ENCODE data around the gene LRGUK.

Gene LRGUK

DNA sequence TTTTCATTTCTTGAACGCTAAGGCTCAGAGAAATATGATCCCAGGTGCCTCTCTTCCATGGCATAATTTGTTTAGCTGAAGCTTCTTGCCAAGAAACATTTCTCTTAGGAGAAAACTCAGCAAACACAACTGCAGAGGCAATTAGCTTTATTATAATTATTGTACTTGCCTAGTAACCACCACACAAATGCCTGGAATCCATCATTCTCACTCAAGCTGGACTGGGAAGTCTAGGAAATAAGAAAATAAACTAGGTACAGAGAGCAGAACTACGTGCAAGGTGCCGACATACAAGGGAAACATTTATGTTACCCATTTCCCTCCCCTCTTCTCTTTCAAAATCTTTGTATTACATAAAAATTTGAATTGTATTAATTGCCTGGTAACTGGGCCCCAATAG lies 174.5 kb downstream of the LRGUK start:
- no peak for DNase-seq (ENCODE audit: low read depth)

DNA sequence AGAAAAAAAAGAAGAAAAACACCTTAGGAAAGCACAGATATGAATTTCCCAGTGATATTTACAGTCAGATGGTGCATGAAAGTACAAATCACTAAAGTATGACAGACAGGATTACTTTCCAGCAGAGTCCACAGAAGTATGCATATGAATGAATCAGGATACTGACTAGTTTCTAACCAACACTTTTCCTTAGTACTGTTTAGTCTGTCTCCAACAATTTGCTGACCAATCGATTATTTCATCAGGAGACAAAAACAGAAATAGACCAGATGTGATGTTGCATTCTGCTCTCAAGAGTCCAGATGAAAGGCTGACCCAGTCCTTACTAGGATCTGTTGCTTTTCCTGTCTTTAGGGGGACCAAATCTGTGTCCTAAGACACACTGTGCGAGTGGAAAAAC lies 175.0 kb downstream of the LRGUK start:
- DNase-seq (ENCODE audit: low read depth), result no peak

DNA sequence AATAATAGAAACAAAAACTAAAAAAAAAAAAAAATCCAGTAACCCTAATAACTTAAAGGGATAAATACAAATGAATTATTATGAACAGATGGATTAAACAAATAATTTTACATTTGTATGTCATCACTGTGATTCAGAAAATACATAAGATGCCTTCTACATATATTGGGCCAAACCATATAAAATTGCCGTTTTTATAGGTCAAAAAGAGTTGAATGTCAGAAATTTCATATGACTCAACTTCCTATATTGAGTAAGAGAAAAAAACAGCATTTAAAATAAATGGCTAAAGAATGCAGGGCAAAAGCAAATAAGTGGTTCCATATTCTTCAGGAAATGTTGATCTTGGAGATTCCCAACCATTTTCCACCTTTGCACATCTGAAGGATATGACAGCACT lies 180.2 kb downstream of the LRGUK start:
- DNase-seq (ENCODE audit: low read depth), result no peak

DNA sequence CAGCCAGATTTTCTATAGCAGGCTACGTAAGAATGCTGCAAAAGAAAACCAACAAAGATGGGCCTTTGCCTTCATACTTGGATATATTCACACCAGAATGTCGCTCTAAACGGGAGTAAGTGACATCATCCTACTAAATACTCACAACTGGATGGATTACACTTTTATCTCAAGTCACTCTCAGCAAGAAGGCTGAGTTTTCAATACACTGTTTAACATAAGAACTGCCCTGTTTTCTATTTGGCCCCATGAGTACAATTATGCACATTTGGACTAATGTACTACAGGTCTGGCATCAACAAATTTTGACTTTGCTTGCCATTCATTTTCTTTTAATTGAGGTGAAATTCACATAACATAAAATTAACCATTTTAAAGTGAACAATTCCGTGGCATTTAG lies 181.4 kb downstream of the LRGUK start:
- DNase-seq (ENCODE audit: low read depth), result no peak

DNA sequence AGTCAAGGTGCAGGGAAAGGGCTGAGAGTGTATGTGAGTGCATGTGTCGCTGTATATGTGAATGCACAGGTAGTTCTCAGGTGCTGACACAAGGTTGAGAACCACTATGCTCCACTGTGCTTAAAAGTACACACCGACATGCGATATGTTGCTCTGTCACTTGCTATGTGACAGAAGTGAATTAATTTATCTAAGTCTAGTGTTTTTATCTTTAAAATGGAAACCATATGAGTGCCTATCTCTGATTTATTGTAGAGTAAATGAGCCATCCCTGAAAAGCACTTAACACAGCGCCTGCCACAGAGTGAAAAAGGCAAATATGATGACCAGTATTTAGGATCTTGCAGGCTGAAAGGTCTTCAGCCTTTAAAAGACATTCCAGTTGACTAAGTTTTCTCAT lies 184.7 kb downstream of the LRGUK start:
- DNase-seq (ENCODE audit: low read depth), result no peak

DNA sequence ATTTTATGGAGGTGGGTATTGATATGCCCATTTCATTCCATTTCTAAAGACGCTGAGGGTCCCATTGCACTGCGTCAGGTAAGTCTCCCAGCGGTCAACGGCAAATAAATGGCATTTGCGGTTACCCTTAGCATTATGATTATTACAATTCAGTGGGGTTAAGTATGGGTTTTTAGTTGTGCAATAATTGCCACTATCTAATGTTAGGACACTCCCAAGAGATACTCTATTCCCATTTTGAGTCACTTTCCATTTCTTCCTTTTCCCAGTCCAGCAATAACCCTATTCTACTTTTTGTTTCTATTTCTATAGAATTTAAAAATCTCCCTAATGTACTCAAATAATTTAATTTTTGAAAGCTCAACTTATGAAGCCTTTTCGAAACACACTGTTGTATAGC lies 185.6 kb downstream of the LRGUK start:
- DNase-seq (ENCODE audit: low read depth), result no peak

DNA sequence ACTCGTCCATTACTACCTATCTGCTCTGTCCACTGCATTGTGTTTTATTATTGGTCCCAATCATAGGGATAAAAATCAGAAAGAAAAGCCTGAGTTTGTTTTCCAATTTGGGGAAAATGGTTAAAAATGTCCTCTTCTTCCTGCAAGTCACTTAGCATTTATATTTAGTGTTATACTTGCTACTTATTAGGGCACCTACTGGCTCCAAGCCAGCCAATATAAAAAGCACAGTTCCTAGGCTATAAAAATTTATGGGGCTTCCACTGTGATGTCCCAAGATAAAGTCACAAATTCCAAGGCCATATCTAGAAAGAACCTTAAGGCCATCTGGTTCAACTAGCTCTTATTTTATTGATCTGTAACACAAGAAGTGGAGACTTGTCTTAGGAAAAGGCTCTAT lies 186.4 kb downstream of the LRGUK start:
- DNase-seq (ENCODE audit: low read depth), result no peak
